WI38 (cell line): ENCODE data around the gene LAYN.

Experiments used
- H3K4me3 ChIP-seq: 2 replicates; pipeline ENCODE4 v1.5.1; 2011; ENCODE audit warnings: low read depth, mild to moderate bottlenecking, control low read depth, low read length
- CTCF ChIP-seq: IDR thresholded peaks from 2 replicates; pipeline ENCODE4 v1.5.1; 2012; ENCODE audit warnings: low read depth, mild to moderate bottlenecking, control low read depth, low read length

The LAYN gene

GRCh38 chr11:111561306-111561705 is 20.8 kb downstream of the LAYN start:
- no peak for TF ChIP-seq CTCF
- no peak overlapping the region for H3K4me3 ChIP-seq

- no peak for TF ChIP-seq CTCF
These were observed 21.3 kb downstream of the LAYN start for GRCh38 chr11:111561791-111562325.

GRCh38 chr11:111562692-111563389 is 22.3 kb downstream of the LAYN start:
- no peak for TF ChIP-seq CTCF
- no peak overlapping the region for H3K4me3 ChIP-seq

More at GRCh38 chr11:111561791-111562325, 21.3 kb downstream of the LAYN start:
- H3K4me3 ChIP-seq = no peak overlapping the region

GRCh38 chr11:111565114-111565720 is 24.7 kb downstream of the LAYN start:
- no peak overlapping the region for H3K4me3 ChIP-seq
- TF ChIP-seq CTCF = peak; percentile 66

GRCh38 chr11:111566324-111566723 is 25.8 kb downstream of the LAYN start:
- TF ChIP-seq CTCF = no peak
- no peak overlapping the region for H3K4me3 ChIP-seq

GRCh38 chr11:111569476-111569875 is 29.0 kb downstream of the LAYN start:
- TF ChIP-seq CTCF = no peak

DNA sequence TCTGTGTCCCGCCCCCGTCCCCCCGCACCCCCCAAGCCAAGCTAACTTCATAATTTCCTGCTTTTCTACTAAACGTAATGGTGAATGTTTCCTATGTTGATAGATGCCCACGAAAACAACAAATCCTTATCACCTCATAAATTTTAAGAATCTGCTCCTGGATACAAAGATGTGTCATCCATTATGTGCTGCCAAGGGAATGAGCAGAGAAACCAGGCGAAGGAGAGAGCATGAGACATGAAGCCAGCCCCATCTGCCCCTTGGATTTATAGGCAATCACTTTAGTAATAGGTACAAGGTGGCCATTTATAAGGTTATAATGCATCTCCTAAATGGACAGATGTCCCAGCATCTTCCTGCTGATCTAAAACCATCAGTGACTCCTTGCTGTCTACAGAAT is 30.3 kb downstream of the LAYN start:
- no peak for TF ChIP-seq CTCF
- H3K4me3 ChIP-seq = no peak overlapping the region

More at GRCh38 chr11:111569476-111569875, 29.0 kb downstream of the LAYN start:
- no peak overlapping the region for H3K4me3 ChIP-seq
